ENCODE results near the gene FHIT.

- TF ChIP-seq CTCF (conservative IDR thresholded peaks at IDR 0.05; ENCODE audit: low read depth, low read length) (no peak), EZH2 (IDR thresholded peaks at IDR 0.05; ENCODE audit: low read length, unreplicated experiment) (no peak), EZH2phosphoT487 (IDR thresholded peaks at IDR 0.05; ENCODE audit: borderline replicate concordance, low read length) (no peak)
Measured at GRCh38 chr3:60301142-60301541, 950.1 kb downstream of the FHIT start.

Data from PC-3 (cell line).